Measurements from ENCODE around the gene ART1.

- no peak for TF ChIP-seq E2F1 (CRISPR knock-in tag; IDR thresholded peaks at IDR 0.05)
- TF ChIP-seq NFE2L1 (CRISPR knock-in tag; IDR thresholded peaks at IDR 0.05) = no peak
- no peak for TF ChIP-seq CTCF (IDR thresholded peaks at IDR 0.05)
- no peak for TF ChIP-seq MAX (CRISPR knock-in tag; IDR thresholded peaks at IDR 0.05)
- TF ChIP-seq MYBL2 (CRISPR knock-in tag; IDR thresholded peaks at IDR 0.05) = no peak
- no peak for TF ChIP-seq NR3C1 (CRISPR knock-in tag; conservative IDR thresholded peaks at IDR 0.05; ENCODE audit: low read depth)
- no peak for TF ChIP-seq FOXP1 (CRISPR knock-in tag; IDR thresholded peaks at IDR 0.05; ENCODE audit: borderline replicate concordance)
- TF ChIP-seq ZMAT4 (CRISPR knock-in tag; IDR thresholded peaks at IDR 0.05) = no peak
Measured at GRCh38 chr11:3626250-3626960, 18.5 kb upstream of the ART1 start.
